OCI-M2 (cell line): ENCODE results near the gene NBAS.
"Not testable (repeated sequence)": the region's sequence is repeated elsewhere in the genome, so short reads cannot be mapped to it uniquely, and the experiment has no call there.

ENCODE experiments used
- DNase-seq: peaks from one replicate; lab custom pipeline; 2025; ENCODE audit not compliant: unreplicated experiment; lab: John Stamatoyannopoulos, UW

NBAS gene

DNA sequence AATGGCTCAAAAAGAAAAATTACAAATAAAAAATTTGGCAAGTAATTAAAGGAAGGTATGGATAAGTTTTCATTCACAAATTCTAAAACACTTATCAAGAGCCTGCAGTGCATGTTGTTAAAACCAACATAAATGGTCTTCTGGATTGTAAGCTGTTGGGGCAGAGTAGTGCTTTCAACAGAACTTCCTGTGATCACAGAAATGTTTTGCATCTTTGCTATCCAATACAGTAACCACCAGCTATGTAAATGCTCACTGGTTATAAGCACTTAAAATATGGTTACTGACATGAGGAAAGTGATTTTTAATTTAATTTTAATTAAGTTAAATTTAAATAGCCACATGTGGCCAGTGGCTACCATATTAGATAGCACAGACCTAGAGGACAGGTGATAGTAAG lies 133.1 kb downstream of the NBAS start:
- DNase-seq, result no peak

DNA sequence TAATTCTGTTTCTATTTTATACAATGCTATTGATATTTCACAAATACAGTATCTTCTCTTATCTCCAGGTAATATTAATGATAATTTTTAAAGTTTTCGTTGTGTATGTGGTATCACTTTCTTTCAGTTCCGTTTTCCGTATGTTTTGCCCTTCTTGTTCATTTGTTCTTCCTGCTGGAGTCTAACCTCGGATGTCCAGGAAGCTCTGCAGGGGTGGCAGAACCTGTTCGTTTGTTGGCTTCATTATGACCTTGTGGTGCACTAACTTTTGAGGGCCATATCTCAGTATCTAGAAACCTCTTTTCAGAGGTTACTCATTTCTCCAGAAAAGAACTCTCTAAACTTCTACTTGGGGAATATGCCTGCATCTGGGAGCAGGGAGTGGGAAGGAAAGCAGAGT lies 134.5 kb downstream of the NBAS start:
- no peak for DNase-seq

DNA sequence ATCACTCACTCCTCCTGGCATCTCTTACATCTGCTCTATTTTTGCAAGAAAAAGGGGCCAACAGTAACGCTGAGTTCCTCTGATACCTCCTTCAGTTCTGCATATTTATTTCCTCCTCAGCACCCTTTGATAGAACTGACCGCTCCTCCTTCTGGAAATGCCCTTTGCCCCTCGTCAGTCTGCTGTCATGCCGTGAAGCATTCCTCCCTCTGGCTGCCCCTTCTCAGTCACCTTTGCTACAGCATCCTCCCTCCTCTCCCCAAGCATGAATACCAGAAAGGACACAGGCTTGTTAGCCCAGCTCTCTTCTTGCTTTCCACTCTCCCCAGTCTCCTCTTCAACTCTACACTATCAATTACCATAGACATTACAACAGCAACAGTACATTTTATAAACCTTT lies 135.4 kb downstream of the NBAS start:
- no peak for DNase-seq

GRCh38 chr2:15421753-15422152 lies 139.4 kb downstream of the NBAS start:
- DNase-seq, result no peak

GRCh38 chr2:15415748-15416147 lies 145.4 kb downstream of the NBAS start:
- no peak for DNase-seq

GRCh38 chr2:15412779-15413178 lies 148.4 kb downstream of the NBAS start:
- no peak for DNase-seq

GRCh38 chr2:15412309-15412708 lies 148.8 kb downstream of the NBAS start:
- no peak for DNase-seq

- DNase-seq, result no peak
Observed at GRCh38 chr2:15410884-15411283, 150.2 kb downstream of the NBAS start.

DNA sequence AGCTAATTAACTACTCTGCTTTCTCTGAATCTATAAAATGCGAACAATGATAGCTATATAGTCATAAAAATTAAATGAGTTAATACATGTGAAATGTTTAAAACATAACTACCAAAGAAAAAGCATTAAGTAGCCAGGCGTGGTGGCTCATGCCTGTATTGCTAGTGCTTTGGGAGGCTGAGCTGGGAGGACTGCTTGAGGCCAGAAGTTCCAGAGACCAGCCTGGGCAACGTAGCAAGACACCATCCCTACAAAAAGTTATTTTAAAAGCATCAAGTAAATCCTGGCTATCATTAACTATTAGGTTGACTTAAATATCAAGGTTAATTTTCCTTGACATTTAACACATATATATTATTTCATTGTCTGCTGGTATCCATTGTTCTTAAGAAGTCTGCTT lies 152.4 kb downstream of the NBAS start:
- no peak for DNase-seq

- DNase-seq, result no peak
Observed at GRCh38 chr2:15407666-15408065, 153.5 kb downstream of the NBAS start.

DNA sequence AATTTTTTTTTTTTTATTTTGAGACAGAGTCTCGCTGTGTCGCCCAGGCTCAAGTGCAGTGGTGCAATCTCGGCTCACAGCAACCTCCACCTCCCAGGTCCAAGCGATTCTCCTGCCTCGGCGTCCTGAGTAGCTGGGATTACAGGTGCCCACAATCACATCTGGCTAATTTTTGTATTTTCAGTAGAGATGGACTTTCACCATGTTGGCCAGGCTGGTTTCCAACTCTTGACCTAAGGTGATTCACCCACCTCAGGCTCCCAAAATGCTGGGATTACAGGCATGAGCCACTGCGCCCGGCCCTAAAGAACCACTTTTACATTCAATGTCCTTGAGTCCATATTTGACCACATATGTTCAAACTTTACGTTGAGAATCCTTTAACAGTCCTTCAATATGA lies 156.6 kb downstream of the NBAS start:
- DNase-seq, result not testable (repeated sequence)

GRCh38 chr2:15400240-15400826 lies 160.8 kb downstream of the NBAS start:
- DNase-seq, result no peak

DNA sequence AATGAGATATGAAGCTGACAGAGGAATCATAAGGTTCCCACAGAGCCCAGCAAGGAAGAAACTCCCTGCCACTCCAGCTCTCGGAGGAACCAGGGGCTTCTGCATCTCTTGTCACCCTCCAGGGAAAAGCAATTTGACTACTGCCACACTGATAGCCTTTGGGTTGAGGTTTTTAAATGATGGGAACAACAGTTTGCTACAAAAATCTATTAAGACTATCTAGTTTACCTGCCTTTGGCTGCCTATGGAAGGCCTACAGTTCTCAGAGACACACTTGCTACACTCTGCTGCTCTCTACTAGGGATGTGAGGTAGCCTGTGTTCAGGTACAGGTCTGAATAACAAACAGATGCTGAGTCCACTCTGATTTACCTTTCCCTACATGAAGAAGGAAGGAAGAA lies 161.9 kb downstream of the NBAS start:
- DNase-seq, result no peak

DNA sequence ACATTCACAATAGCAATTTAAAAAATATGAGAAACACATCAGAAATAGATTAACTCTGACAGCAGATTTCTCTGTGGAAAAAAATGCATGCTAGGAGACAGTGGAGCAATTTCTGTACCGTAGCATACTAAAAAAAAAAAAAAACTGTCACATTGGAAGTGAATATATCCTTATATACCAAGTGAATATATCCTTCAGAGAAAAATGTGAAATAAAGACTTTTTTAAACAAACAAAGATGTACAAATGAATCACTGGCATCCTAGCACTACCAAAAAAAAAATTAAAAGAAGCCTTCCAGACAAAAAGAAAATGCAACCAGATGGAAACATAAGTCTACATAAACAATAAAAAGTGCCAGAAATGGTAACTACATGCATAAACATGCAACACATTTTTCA lies 169.4 kb downstream of the NBAS start:
- no peak for DNase-seq

DNA sequence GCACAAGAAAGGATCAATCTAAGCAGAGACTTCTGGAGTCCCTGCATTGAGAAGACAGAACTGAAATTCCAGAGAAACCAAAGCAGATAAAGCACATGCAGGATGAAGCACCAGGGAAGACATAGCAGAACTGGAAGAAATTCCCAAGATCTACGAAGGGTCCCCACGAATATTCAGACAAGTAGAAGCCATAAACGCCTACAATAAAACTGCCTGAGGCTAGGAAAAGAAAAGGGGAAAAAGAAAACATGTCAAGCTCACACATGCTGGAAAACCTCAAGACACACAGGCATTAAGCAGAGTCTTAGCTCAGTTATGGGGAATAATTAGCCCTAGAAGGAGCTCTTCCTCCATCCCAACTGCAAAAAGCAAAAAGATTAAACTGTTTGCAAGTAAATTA lies 171.2 kb downstream of the NBAS start:
- no peak for DNase-seq

DNA sequence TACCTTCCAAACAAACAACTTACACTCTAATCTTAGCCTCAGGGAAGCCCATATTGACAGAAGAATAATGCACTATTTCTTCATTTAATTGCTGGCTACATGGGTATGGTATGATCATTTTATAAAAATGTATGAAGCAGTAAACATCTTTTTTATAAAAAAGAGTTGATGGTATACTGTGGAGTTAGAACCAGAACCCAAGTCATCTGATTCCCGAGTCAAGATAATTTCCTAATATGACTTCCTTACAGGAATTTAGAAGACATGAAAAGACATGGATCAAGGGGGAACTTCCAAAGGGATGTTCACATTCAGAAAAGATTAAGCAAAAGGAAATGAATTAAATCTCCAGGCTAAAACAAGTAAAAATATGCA lies 171.8 kb downstream of the NBAS start:
- no peak for DNase-seq

- no peak for DNase-seq
Observed at GRCh38 chr2:15388406-15389325, 172.5 kb downstream of the NBAS start.

GRCh38 chr2:15385184-15385583 lies 175.9 kb downstream of the NBAS start:
- DNase-seq, result no peak

DNA sequence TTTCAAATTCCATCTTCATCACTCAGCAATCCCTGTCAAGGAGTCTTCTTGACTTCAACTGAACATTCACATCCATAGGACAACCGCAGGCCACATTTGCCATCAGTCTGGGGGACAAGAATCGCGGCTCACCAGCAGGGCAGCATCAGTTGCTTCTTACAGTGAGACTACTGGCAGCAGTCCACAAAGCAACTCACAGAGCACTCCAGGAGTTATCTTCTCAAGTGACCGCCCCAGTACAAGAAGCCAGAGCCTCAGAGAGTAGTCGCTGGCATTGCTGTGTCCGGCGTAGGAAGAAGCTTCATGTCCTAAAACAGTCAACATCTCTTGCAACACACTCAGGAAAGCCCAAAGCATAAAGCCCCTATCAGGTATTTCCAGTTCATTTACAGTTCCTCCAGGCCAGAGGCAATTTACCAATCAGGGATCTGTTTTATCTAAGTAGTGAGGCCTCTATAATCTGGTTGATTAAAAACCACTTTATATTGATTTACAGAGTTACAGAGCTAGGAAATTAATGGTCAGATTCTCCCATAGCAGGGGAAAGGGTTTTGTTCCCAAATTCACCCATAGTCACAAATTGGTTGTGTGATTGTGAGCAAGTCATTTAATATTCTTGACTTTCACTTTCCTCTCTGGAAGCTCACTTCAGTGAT lies 177.3 kb downstream of the NBAS start:
- DNase-seq, result no peak

GRCh38 chr2:15378148-15378908 lies 182.8 kb downstream of the NBAS start:
- DNase-seq, result no peak

DNA sequence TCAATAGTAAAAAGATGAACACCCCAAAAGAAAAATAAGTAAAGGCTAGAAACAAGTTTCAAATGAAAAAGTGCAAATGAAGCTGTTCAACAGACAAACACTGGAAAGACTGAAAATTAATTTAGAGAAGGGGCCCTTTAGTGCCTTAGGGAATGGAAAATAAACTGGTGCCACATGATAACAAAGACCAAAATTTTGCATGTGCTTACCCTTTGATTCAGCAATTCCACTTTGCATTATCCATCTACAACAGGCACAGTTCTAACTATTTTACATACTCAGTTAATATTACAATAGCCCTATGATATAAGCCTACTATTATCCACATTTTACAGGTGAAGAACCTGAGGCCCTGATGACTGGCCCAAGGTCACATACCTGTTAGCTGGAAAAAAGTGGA lies 183.9 kb downstream of the NBAS start:
- DNase-seq, result no peak
